ENCODE results near the gene ZDHHC8.

The ZDHHC8 gene

GRCh38 chr22:20130319-20130718 is 1.3 kb upstream of the ZDHHC8 start:
- no peak for DNase-seq (ENCODE audit: low read depth)

- DNase-seq (ENCODE audit: low read depth) = peak; percentile 74
Measured at GRCh38 chr22:20130731-20131596, 640 bp upstream of the ZDHHC8 start.

GRCh38 chr22:20131859-20132685 is 468 bp downstream of the ZDHHC8 start:
- DNase-seq (ENCODE audit: low read depth) = no peak

- DNase-seq (ENCODE audit: low read depth) = no peak
Measured at GRCh38 chr22:20132686-20133246, 1.2 kb downstream of the ZDHHC8 start.

- no peak for DNase-seq (ENCODE audit: low read depth)
Measured at GRCh38 chr22:20133930-20134549, 2.4 kb downstream of the ZDHHC8 start.

- no peak for DNase-seq (ENCODE audit: low read depth)
Measured at GRCh38 chr22:20135265-20135664, 3.7 kb downstream of the ZDHHC8 start.

- DNase-seq (ENCODE audit: low read depth) = no peak
Measured at GRCh38 chr22:20135806-20136602, 4.4 kb downstream of the ZDHHC8 start.

GRCh38 chr22:20136603-20136873 is 4.9 kb downstream of the ZDHHC8 start:
- no peak for DNase-seq (ENCODE audit: low read depth)

- DNase-seq (ENCODE audit: low read depth) = no peak
Measured at GRCh38 chr22:20137113-20137512, 5.5 kb downstream of the ZDHHC8 start.

- no peak for DNase-seq (ENCODE audit: low read depth)
Measured at GRCh38 chr22:20137671-20138416, 6.2 kb downstream of the ZDHHC8 start.

GRCh38 chr22:20138417-20138738 is 6.8 kb downstream of the ZDHHC8 start:
- DNase-seq (ENCODE audit: low read depth) = no peak

- DNase-seq (ENCODE audit: low read depth) = no peak
Measured at GRCh38 chr22:20138868-20139267, 7.3 kb downstream of the ZDHHC8 start.

- no peak for DNase-seq (ENCODE audit: low read depth)
Measured at GRCh38 chr22:20139391-20140106, 7.9 kb downstream of the ZDHHC8 start.

- no peak for DNase-seq (ENCODE audit: low read depth)
Measured at GRCh38 chr22:20140107-20140445, 8.5 kb downstream of the ZDHHC8 start.

GRCh38 chr22:20140521-20140964 is 8.9 kb downstream of the ZDHHC8 start:
- no peak for DNase-seq (ENCODE audit: low read depth)

- DNase-seq (ENCODE audit: low read depth) = no peak
Measured at GRCh38 chr22:20141186-20142077, 9.8 kb downstream of the ZDHHC8 start.

- no peak for DNase-seq (ENCODE audit: low read depth)
Measured at GRCh38 chr22:20142711-20143621, 11.4 kb downstream of the ZDHHC8 start.

GRCh38 chr22:20143883-20144665 is 12.5 kb downstream of the ZDHHC8 start:
- DNase-seq (ENCODE audit: low read depth) = no peak

Measured in activated gamma-delta T cell treated with anti-CD3 and anti-CD28 coated beads, Interleukin-2, amount 50 U/mL, for 16 hours (primary cell).